Loucy (cell line): ENCODE results near the gene CACNG1.

Experiments used
- H2AFZ ChIP-seq: fragments of 200-600 bp; sonication (generic); 2 replicates; pipeline ENCODE4 v1.6.0; 2016; ENCODE audit warnings: antibody characterized with exemption, mild to moderate bottlenecking, low read length, moderate library complexity
- H3F3A ChIP-seq: fragments of 200-600 bp; 2 replicates; pipeline ENCODE4 v1.6.0; 2016; ENCODE audit warnings: antibody characterized with exemption, low read depth, mild to moderate bottlenecking
- H3K27me3 ChIP-seq: fragments of 200-600 bp; sonication (generic); 2 replicates; pipeline ENCODE4 v1.6.1; 2014; ENCODE audit warnings: low read length, mild to moderate bottlenecking; ENCODE audit not compliant: insufficient read depth, poor library complexity, severe bottlenecking
- H3K36me3 ChIP-seq: fragments of 200-600 bp; sonication (generic); 2 replicates; pipeline ENCODE4 v1.6.1; 2016; ENCODE audit warnings: low read length; ENCODE audit not compliant: insufficient read depth
- H3K4me1 ChIP-seq: fragments of 200-600 bp; sonication (generic); 2 replicates; pipeline ENCODE4 v1.5.1; 2014; ENCODE audit warnings: low read length, mild to moderate bottlenecking; ENCODE audit not compliant: insufficient read depth, poor library complexity, severe bottlenecking
- H3K4me2 ChIP-seq: fragments of 200-600 bp; sonication (generic); 2 replicates; pipeline ENCODE4 v1.6.0; 2014; ENCODE audit warnings: antibody characterized with exemption, low read length, low read depth, mild to moderate bottlenecking; ENCODE audit not compliant: poor library complexity, severe bottlenecking
- H3K4me3 ChIP-seq: fragments of 200-600 bp; sonication (generic); 2 replicates; pipeline ENCODE4 v1.5.1; 2014; ENCODE audit warnings: low read length, mild to moderate bottlenecking, mixed read lengths; ENCODE audit not compliant: poor library complexity, severe bottlenecking
- H3K79me2 ChIP-seq: fragments of 200-600 bp; sonication (generic); 2 replicates; pipeline ENCODE4 v1.6.1; 2014; ENCODE audit warnings: low read length; ENCODE audit not compliant: insufficient read depth
- H3K9ac ChIP-seq: fragments of 200-600 bp; sonication (generic); 2 replicates; pipeline ENCODE4 v1.6.0; 2014; ENCODE audit warnings: mild to moderate bottlenecking, low read depth, low read length, moderate library complexity; ENCODE audit not compliant: poor library complexity, severe bottlenecking
- H3K9me2 ChIP-seq: fragments of 200-600 bp; sonication (generic); replicated peaks from 2 replicates; pipeline ENCODE4 v1.6.1; 2016; ENCODE audit warnings: low read depth, low read length, mixed read lengths
- H3K9me3 ChIP-seq: fragments of 200-600 bp; sonication (generic); 2 replicates; pipeline ENCODE4 v1.6.1; 2014; ENCODE audit warnings: mild to moderate bottlenecking, antibody characterized with exemption, low read length, low read depth; ENCODE audit not compliant: insufficient read depth
- H4K20me1 ChIP-seq: fragments of 200-600 bp; sonication (generic); 2 replicates; pipeline ENCODE4 v1.6.0; 2014; ENCODE audit warnings: antibody characterized with exemption, low read length, mild to moderate bottlenecking; ENCODE audit not compliant: insufficient read depth, poor library complexity, severe bottlenecking
- EZH2phosphoT487 ChIP-seq: fragments of 200-600 bp; IDR thresholded peaks from 2 replicates; pipeline ENCODE4 v1.6.1; 2018; ENCODE audit warnings: antibody characterized with exemption, mild to moderate bottlenecking, moderate library complexity, borderline replicate concordance
- TF ChIP-seq, protein P1 (sequence below): fragments of 200-600 bp; sonication (generic); conservative IDR thresholded peaks from 2 replicates; pipeline ENCODE4 v1.5.1; 2014; ENCODE audit warnings: mild to moderate bottlenecking, antibody characterized with exemption, low read length

Gene CACNG1

GRCh38 chr17:67055811-67056745, 11.7 kb downstream of the CACNG1 start:
- H3K4me2 ChIP-seq, result no peak overlapping the region
- H2AFZ ChIP-seq, result no peak overlapping the region
- no peaks in the 10 kb centered on the region for H3K36me3 ChIP-seq
- TF ChIP-seq EZH2phosphoT487, result no peak
- TF ChIP-seq, protein P1, sequence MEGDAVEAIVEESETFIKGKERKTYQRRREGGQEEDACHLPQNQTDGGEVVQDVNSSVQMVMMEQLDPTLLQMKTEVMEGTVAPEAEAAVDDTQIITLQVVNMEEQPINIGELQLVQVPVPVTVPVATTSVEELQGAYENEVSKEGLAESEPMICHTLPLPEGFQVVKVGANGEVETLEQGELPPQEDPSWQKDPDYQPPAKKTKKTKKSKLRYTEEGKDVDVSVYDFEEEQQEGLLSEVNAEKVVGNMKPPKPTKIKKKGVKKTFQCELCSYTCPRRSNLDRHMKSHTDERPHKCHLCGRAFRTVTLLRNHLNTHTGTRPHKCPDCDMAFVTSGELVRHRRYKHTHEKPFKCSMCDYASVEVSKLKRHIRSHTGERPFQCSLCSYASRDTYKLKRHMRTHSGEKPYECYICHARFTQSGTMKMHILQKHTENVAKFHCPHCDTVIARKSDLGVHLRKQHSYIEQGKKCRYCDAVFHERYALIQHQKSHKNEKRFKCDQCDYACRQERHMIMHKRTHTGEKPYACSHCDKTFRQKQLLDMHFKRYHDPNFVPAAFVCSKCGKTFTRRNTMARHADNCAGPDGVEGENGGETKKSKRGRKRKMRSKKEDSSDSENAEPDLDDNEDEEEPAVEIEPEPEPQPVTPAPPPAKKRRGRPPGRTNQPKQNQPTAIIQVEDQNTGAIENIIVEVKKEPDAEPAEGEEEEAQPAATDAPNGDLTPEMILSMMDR, result no peak
- H3K4me1 ChIP-seq, result no peaks in the 10 kb centered on the region
- H3K9me3 ChIP-seq, result no peaks in the 10 kb centered on the region
- no peaks in the 10 kb centered on the region for H3K79me2 ChIP-seq
- H3K9me2 ChIP-seq, result no peaks in the 10 kb centered on the region
- H4K20me1 ChIP-seq, result no peaks in the 10 kb centered on the region
- H3K4me3 ChIP-seq, result no peak overlapping the region
- H3K27me3 ChIP-seq, result no peaks in the 10 kb centered on the region
- no peak overlapping the region for H3K9ac ChIP-seq
- no peaks in the 10 kb centered on the region for H3F3A ChIP-seq

GRCh38 chr17:67056746-67057490, 12.6 kb downstream of the CACNG1 start:
- no peak for TF ChIP-seq EZH2phosphoT487
- TF ChIP-seq, protein P1, result no peak
- no peaks in the 10 kb centered on the region for H4K20me1 ChIP-seq
- H2AFZ ChIP-seq, result no peak overlapping the region
- H3K9me2 ChIP-seq, result no peaks in the 10 kb centered on the region
- no peak overlapping the region for H3K4me2 ChIP-seq
- H3K79me2 ChIP-seq, result no peaks in the 10 kb centered on the region
- H3K27me3 ChIP-seq, result no peaks in the 10 kb centered on the region
- no peak overlapping the region for H3K9ac ChIP-seq
- H3K4me1 ChIP-seq, result no peaks in the 10 kb centered on the region
- H3F3A ChIP-seq, result no peaks in the 10 kb centered on the region
- no peak overlapping the region for H3K4me3 ChIP-seq
- no peaks in the 10 kb centered on the region for H3K9me3 ChIP-seq
- no peaks in the 10 kb centered on the region for H3K36me3 ChIP-seq

DNA sequence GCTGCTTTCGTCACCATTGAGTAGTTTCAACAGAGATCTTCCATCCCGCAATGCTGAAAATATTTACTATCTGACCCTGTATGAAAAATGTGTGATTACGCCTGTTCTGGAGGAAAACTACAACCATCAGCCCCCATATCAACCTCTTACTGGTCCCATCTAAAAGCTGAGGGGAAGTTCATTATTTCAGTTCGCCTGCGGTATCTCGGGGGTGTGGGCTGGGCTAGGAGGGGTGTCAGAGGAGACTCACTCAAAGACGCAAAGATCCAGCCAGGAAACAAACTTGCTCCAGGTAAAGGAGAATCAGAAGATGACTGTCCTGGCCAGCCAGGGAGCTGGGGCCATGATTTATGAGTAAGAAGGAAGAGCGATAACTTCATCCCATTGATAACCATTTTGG, 13.7 kb downstream of the CACNG1 start:
- Histone ChIP-seq H3K4me1 (no peaks in the 10 kb centered on the region), H4K20me1 (no peaks in the 10 kb centered on the region), H2AFZ (no peak overlapping the region), H3K27me3 (no peaks in the 10 kb centered on the region), H3K9me3 (no peaks in the 10 kb centered on the region), H3K9ac (no peak overlapping the region), H3K9me2 (no peaks in the 10 kb centered on the region), H3K36me3 (no peaks in the 10 kb centered on the region), H3K79me2 (no peaks in the 10 kb centered on the region), H3K4me2 (no peak overlapping the region), H3K4me3 (no peak overlapping the region), H3F3A (no peaks in the 10 kb centered on the region)
- TF ChIP-seq EZH2phosphoT487, result no peak
- TF ChIP-seq, protein P1, result no peak
